Stimulated activated CD4-positive, alpha-beta T cell treated with anti-CD3 and anti-CD28 coated beads, Interleukin-2, amount 100 ng/mL, for 48 hours (primary cell): ENCODE measurements around the gene PSTPIP1.

ENCODE experiments used
- DNase-seq, 2 donors: peaks; one replicate each; pipeline ENCODE4 v3.0.0-alpha.2; 2020

The PSTPIP1 gene

DNA sequence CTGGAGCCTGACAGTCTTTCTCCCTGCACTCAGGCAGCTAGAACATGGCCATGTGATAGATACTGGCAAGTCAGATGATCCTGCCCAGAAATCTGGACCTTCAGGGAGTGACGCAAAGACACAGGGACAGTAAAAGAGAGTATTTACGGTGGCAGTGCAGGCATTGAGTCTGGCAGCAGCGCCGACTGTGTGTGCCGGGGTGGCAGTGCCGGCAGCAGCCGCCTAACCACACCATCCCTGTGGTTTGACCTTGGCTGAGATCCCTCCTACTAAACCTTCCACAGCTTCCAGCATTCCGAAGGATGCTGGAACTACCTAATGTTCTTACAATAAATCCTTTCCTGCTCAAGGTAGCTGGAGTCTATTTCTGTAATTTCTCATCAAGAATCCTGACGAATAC lies 80.6 kb downstream of the PSTPIP1 start:
- no peak for DNase-seq

DNA sequence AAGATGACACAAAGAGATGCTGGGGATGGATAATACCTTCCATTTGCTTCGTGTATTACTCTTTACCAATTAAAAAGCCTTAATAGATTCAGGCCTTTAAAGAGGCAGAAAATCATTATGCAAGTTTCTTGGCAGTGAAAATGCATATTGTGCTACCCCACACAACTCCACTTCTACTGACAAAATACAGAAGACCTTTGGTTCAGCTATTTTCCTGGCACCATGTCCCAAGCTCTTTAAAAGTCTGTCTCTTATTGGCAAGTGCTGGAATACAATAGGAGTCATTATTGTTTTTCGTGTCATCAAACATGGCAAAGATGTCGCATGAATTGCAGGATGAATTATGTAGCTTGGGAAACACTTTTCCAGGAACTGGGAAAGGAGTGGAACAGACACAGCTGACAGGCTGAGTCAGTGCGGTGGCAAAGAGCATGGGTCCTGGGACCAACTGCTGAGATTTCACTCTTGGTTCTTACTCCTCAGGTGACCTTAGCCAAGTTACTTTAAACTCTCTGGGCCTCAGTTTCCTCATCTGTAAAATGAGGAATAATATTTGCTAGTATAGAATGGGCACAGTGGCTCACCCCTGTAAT lies 81.5 kb downstream of the PSTPIP1 start:
- no peak for DNase-seq

DNA sequence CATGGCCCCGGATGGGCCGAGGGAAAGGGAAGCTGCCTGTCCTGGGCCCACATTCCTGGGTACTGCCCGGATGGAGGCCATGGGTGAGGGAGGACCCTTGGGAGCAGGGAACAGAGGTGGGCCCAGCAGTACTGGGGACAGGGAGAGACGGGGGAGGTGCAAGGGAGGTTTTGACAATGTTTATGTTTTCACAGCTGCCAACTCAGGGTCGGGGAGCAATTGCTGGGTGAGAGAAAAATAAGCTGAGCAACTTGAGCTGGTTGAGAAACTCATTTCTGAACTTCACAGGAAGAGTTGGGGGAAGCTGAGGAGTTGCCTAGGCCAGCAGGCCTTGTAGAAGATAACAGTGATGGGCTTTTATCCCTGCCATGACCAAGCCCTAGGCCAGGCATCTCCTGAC lies 87.0 kb downstream of the PSTPIP1 start:
- DNase-seq, result no peak

GRCh38 chr15:77083381-77084160 lies 88.6 kb downstream of the PSTPIP1 start:
- DNase-seq, result peak; percentile 32 to 38

- DNase-seq, result no peak
These were observed 89.5 kb downstream of the PSTPIP1 start for GRCh38 chr15:77084436-77084835.

DNA sequence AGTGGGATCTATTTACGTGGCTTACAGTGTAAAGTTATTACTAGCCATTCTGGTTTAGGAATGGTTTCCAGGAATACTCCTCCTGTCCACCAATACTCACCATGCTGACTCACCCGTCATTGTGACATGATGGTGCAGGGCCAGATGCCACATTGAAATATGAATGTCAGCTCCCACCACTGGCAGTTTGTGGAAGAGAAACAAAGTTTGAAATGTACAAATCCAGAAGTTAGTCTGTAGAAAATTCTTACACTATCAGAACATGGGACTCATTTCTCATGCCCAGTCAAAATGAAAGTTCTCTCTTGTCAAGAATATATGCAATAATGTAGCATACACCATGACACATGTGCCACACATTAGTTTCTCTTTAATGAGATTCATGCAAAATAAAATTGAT lies 90.4 kb downstream of the PSTPIP1 start:
- no peak for DNase-seq
